HG03457 (cell line): ENCODE data around the gene IL22RA2.

ENCODE experiments used
- ATAC-seq: cut with Tn5 transposase; IDR thresholded peaks from one replicate; pipeline ENCODE4 v1.9.1; 2021; ENCODE audit warnings: moderate number of reproducible peaks; ENCODE audit not compliant: unreplicated experiment

The IL22RA2 gene

GRCh38 chr6:137097526-137097925, 75.9 kb downstream of the IL22RA2 start:
- no peak for ATAC-seq

GRCh38 chr6:137097057-137097456, 76.4 kb downstream of the IL22RA2 start:
- no peak for ATAC-seq

- ATAC-seq = peak; percentile 66
Observed at GRCh38 chr6:137095651-137096238, 77.7 kb downstream of the IL22RA2 start.

- no peak for ATAC-seq
Observed at GRCh38 chr6:137095093-137095492, 78.4 kb downstream of the IL22RA2 start.

- no peak for ATAC-seq
Observed at GRCh38 chr6:137094411-137095008, 78.9 kb downstream of the IL22RA2 start.
